Stimulated activated CD8-positive, alpha-beta memory T cell treated with anti-CD3 and anti-CD28 coated beads, Interleukin-4, amount 100 ng/mL, for 48 hours (primary cell): ENCODE results near the gene AHCYL1.

ENCODE experiments used
- DNase-seq: peaks from one replicate; pipeline ENCODE4 v3.0.0-alpha.2; 2020

The AHCYL1 gene

DNA sequence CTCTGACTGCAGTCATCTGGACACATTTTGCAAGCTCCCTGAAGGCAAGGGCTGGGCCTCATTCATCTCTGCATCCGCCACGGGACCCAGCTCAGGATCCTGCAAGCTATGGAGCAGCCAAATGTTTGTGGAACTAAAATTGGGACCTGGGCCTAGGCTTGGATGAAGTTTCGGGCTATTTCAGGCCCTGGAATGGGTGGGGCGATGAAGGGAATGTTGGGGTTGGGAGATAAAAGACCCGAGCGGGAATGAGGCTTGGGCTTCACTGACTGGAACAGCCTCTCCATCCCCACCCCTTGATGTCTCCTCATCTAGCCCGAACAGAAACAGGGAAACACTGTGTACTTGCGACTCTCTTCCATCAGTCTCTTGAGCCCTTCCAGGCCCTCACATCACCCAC lies 7.3 kb upstream of the AHCYL1 start:
- no peak for DNase-seq

DNA sequence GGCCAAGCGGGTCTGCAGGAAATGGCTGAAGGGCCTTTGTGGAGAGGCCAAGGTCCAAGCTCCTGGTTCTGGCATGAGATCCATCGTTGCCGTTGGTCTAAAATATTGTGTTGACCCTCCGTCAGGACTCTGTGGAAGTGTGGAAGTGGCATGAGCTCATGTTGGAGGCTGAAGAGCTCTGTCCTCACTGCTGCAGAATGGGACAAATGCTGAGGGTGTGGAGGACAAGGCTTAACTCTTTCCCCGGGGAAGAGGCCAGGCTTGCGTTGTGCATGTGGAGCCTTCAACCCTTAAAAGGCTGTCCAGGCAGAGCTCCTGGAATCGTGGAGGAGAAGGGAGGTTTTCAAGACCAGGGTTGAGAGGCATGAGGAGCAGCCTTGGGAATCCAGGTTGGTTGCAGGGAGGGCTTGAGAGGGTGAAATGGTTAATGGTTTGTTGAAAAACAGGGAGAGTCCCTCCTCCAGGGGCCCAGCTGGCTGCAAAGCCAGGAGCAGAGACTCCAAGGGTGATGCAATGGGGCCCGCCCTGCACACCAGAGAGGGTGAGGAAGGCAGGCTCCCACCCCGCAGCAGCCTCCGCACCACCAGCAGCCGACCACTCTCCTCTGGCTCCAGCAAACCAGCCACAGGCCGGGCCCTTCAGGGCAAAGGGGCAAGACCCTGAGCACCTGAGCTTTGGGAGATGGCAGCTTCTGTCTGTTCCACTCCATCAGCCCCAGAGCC lies 6.7 kb upstream of the AHCYL1 start:
- DNase-seq = no peak

DNA sequence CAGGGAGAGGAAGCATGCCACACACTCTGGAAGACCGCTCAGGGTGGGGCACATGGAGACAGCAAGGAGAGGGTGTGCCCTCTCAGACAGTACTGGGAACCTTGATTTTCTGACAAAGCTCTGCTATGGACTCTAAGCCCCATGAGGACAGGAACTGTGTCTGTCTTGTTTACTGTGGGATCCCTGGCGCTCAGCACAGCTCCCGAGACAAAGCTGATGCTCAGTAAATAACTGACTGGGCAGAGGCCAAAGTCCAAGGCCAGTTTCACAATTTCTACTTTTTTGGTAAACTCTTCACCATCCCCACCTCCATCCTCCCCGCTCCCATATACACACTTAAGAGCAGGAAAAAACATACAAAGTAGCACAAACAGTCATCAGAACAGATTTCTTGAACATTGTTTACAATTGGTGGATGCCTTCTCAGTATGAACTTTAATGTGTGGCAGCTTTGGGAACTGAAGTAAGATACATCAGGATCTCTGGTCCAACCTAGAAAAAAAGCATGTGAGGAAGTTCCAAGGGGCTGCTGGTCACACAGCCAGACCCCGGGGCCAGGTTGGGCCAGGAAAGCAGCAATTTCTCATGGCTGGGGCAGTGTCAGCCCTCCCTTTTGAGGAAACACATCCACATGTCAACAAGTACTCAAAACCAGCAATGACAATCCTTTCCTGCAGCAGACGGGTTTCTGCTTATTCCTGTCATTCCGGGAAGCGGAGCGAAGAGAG lies 5.6 kb upstream of the AHCYL1 start:
- DNase-seq = no peak

DNA sequence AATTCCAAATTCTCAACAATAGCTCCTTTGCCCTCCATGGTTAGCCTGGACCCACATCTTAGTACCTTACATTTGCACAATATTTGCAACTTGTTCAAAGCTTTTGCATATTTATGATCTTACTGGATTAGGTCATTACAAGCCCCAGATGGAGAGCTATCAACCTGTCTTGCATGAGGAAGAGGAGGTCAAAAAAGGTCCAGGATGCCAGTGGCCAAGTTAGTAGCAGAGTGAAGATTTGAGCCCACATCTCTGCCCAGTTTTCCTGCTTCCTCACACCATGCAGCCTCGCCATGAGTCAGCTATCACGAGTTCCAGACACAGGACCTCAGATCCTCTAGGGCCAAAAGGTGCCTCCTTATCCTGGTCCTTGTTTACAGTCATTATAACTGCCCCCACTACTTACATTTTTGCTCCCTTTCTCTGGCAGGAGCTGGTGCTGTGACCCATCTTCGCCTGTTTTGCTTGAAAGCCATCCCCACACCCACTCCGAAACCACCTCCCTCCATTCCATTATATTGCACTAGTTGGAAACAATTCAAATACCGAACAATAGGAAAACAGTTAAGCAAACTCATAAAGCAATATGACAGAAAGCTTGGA lies 5.0 kb upstream of the AHCYL1 start:
- no peak for DNase-seq

DNA sequence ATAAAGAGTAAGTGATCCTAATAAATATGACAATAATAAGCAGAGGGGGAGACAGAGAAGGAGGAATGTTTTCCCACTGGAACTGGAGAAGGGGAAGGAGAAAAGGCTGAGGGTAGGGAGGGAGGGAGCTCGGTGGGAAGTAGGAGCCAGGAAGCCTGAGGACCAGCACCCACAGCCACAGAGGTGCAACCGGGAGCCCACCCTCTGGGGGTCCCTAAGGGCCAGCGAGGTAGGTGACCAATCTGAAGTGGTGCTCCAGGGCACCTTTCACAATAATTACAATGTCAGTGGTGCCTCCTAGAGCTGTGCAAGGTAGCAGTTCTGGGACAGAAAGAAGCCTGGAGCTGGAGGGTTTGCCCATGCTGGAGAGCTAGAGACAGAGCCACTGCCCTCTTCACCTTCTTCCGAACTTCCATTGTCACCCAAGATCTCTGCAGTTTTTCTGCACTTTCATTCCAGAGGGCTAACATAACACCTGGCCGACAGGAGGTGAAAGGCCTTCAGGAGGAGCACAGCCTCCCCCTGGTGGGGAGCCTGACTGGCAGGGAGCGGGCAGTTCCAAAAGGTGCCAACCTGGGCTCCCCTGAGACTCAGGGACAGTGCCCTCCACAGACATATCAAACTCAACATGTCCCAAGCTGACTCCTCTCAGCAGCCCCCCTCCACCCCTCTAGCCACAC lies 4.1 kb upstream of the AHCYL1 start:
- DNase-seq = peak; percentile 45

DNA sequence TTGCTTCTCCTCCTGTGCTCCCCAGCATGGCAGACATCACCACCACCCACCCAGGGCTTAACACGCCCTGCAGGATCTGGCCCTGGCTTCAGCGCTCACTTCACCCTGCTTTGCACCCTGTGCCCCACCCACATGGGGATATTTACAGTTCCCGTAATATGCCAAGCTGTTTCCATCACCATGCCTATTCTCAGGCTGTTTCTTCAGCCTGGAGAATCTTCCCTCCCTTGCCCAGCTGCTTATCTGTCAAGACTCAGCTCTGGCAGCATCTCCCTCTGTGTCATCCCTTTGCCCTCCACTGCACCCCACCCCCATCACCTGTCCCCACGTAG lies 3.6 kb upstream of the AHCYL1 start:
- no peak for DNase-seq

DNA sequence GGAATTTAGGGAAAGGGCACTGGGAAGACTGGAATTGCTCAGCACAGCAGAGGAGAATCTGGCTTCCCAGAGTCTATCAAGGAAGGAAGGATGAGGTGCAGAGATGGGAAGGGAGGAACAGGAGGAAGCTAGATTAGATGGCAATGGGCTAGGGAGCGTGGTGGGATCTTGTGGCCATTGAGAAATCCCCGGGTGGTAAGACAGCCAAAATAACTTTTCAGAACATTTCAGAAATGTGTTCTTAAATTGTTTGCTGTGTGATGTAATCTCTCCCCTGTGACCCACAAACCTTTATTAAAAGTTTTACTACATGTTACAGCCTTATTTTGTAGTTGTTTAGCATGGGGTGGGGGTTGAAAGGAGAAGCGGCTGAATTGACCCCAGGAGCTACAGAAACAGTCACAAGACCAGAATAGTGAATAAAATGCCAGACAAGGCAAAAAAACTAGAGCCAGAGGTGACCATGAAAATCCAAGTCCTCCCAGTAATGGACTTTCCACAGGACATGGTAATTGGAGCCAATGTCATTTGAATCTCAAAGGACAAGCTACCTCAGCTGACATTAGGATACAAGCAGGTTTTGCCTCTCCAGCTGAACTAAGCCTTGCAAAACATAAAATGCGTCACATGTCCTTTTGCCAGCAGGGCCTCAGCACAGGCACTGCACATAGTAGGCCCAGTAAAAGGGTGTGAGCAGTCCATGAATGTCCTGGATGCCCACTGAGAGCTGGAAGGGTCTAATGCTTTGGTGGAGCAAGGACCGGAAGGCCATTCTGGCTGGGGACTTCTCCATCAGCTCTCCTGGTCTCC lies 980 bp upstream of the AHCYL1 start:
- DNase-seq = no peak

DNA sequence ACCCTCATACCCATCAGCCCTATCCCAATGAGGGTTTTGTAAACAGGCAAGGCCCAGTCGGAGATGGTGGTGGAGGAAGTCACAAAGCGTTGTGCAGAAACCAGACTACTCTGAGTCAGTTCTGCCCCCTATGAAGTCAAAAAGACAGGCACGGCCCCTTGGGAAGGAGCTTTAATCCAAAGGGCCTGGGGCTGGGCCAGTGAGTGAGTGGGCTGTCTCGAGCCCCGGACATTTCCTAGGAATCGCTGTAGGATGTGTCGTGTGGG lies 442 bp upstream of the AHCYL1 start:
- DNase-seq = no peak

DNA sequence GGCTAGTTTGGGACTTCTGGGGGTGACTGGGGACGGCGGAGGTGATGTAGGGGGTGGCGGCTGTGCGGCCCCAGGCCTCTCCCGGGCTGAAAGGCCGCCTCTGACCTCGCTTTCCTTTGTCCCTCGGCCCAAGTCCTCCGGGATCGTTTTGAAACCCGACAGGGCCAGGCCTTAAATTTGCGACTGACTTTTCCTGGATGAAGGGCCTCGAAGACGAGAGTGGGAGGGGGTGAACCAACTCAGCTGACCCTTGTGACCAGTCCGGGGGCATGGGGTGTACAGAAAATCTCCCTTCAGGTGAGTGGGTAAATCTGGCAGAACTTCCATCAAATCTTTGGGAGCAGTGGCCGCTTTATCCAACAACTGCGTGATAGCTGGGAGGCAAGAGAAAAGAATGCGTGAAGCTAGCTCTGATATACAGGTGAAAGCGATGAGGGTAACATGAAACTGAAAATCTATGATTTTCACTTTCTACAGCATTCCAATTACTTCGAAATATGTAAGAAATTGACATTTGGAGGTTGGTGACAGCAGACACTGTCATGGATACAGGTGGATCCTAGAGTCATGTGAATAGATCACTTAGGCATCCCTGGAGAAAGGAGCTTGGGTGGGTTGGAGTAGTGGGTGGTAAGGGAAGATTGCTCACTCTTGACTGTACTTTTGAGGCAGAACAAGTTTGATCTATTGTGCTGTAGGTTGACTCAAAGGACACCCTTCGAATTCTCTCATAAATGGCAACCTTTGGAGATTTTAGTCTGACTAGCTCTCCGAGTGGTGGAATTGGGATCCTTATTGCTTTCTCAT lies 885 bp downstream of the AHCYL1 start:
- DNase-seq = no peak

DNA sequence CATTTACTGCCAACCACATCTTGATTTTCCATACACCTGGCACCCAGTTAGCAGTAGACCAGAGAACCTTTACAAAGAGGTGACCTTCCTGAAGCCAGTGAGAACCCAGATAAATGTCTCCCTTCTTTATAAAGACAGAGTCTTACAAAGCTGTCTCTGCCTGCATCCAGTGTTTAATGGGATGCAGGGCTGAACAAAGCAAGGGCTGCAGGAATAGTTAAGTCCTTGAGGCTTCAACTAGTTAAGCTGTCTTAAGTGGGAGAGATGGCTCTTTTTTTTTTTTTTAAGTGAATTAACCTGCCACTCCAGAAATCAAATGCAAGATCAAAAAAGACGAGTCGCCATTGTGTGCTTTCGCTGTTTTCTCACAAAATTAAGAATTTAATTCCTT lies 1.5 kb downstream of the AHCYL1 start:
- DNase-seq = no peak

DNA sequence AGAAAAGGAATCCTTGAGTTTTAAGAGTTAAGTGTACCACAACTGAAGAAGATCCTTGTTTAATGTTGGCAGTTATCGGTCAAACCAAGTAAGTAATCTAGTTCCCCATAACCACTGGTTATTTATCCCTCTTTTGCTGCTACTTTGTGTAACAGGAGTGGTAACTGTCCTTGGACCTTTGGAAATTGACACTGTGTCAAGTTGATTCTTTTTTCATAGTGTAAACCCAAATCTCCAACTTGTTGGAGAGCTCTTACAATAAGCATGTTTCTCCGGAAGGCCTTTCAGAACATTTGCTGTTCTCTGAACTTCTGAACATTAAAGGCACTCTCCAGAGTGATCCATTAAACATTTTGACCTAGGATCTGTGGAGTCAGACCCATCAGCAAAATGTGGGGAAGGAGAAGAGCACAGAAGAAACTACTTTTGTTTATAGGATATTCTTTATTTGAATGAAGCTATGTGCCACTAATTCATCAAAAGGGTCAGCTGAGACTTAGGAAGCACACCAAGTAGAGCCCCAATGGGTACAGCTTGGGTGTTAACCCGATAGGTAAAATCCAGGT lies 3.9 kb downstream of the AHCYL1 start:
- no peak for DNase-seq

DNA sequence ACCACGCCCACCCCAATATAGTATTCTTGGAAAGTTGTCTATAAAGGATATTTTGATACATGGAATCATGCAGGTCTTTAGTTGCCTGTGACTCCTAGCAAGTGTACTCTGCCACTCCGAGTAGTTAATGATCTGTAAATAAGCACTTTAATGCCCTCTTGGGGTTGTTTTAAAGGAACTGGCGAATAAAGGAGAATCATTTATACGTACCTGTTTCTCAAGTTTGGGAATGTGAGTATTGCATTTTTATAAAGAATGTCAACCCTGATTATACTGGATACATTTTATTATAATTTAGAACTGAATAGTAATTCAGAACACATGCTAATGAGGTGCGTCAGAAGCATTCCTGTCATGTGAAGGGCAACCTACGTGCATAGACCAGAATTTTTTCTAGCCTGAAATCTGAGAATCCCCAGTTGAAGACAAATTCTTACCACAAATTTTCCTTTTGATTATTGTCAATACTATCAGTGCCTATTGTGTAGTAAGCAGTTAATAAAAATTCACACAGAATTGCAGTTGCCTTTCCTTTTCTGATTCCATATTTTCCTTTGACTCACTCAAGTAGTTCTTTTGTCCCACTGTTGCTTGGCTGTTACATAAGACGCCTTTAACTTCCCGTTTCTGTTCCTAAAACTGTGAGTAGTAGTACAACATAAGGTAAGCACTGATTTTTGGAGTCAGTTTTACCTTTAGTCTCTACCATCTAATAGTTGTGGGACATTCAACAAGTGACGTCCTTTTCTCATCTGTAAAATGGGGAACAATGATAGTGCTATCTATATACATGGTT lies 5.1 kb downstream of the AHCYL1 start:
- no peak for DNase-seq

DNA sequence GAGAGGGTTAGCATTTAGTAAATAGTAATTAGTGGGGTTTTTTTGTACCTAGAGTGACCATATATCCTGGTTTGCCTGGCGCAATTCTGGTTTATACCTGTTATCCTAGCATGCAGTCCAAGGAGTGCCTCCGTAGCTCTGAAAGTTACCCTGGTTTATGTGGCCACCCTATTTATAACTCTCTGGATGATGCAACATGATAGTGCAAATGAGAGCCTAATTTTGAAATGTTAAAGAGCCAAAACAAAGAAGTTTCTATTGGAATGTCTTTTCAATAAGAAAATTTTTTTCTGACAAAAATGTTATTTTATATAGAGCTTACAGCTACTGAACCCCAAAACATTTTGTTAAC lies 5.7 kb downstream of the AHCYL1 start:
- no peak for DNase-seq

DNA sequence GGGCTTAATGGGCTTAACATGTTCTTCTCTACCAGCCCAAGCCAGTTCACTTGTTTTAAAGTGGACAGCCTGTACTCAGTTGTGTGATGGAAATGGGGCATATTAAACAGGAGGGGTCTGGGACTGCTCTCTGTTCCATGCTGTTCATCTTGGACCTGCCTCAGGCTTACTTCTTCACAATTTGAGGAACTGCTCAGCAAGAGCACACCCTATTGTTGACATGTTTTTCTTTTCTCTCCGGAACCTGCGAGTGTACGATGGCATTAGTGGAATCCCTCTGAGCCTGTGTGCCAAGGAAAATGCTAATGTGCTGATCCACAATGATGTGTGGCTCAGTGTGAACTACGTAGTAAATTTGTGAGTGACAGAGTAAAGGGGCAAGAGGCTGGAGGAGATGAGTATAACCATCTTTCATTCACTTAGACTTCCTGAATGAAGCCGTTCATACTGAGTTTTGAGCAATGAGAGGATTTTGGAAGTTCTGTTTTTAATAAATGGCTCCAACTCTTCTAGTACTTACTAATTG lies 6.9 kb downstream of the AHCYL1 start:
- DNase-seq = no peak

DNA sequence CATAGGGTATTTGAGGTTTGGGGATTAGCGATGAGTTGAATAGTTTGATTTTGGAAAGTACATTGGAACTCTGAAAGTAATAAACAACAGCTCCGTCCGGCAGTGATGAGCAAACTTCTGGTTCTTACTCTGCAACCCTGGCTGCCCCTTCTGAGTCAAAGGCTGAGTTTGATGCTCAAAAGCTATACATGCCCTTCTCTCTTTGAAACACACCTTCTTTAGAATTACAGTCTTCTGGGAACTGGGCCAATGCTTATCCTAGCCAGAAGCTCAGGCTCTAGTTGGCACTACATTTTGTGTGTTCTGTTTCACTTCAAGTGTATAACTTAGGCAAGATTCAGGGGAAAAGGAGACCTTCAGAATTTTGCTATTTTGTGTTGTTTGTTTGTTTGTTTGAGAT lies 9.3 kb downstream of the AHCYL1 start:
- DNase-seq = no peak

DNA sequence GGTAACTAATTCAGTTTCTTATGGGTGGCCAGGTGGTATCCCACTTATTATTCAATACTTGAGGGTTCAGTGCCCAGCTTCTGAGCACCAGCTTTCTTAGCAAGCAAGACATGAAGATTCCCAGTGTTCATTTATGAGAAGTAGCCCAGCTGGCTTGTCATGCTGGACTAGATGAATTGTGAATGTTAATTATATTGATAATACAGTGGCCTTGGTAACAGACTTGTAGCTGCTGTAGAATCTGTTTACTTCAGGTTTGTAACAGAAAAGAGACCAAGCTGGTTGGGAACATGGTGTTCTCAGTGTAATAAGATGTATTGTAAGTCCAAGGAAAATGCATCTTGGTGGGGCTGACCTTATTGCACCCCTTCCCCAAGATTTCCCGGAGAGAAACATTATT lies 10.1 kb downstream of the AHCYL1 start:
- DNase-seq = no peak

DNA sequence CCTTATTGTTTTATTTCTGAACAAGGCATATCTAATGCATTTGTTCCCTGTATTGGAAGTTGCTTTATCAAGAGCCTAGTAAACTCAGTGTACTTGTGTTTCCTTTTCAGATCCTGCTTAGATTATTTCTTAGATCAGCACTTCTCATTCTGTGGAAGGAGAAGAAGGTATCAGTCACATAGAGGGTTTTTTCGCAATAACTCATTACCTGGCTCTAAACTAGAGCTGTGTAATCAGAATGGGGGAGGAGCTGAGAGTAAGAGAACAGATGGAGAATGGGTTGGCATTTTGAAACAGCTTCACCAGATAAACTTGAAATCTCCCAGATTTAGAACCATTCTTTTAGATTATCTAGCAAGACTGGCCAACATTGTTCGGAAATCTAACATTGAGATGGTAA lies 11.0 kb downstream of the AHCYL1 start:
- DNase-seq = no peak

DNA sequence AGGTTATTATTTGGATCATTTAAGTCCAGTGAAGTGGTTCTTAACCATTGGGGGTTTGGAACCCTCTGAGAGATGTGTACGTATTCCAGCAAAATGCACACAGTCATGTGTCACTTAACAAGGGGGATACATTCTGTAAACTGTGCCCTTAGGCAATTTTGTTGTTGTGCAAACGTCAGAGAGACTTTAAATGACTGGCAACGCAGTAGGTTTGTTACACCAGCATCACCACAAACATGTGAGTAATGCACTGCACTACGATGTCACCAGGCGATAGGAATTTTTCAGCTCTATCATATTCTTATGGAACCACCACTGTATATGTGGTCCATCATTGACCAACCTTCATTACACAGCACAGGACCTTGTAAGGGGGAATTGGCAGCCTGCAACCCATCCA lies 11.9 kb downstream of the AHCYL1 start:
- no peak for DNase-seq

DNA sequence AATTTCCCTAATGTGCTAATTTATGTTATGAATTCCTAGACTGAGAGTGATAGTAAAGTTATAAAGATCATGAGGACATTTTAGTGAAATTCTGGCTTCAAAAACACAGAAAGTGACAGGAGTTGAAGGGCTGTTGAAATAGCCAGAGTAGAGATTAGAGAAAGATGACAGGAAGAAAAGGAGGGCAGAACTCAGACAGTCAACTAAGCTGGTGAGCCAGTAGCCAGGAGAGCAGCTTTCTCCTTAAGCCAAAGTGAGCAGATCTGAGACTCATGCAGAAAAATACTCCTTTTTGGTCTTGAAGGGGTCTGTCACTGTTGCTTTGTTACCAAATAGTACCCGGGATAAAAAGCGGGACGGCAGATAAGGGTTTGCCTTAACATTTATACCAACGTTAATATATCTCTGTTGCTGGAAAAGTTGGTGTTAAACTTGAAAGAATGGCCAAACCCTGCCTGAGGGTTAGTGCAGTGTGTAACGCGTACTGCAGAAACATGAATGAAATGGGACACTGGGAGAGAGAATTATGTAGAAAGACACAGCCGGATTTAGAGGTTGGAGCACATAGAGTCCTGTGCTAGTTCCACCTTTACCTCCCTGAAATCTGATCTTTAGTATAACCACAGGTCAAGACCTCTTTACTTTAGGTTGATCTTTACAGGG lies 12.8 kb downstream of the AHCYL1 start:
- DNase-seq = no peak

DNA sequence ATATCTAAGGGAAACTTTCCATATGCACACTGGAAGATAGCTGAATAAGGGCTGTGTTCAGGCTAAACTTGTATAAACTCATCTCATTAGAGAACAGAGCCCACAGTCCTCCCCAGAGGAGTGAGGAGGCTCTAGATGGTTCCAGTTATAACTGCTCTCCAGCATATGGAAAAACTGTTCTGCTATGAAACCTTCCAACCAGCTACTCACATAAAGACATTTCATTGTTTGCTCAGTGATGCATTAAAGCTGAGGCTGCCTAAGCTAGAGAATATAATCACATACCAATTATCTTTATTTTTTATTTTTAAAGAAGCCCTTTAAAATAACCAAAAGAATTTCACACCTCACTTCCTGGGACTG lies 13.3 kb downstream of the AHCYL1 start:
- DNase-seq = no peak

DNA sequence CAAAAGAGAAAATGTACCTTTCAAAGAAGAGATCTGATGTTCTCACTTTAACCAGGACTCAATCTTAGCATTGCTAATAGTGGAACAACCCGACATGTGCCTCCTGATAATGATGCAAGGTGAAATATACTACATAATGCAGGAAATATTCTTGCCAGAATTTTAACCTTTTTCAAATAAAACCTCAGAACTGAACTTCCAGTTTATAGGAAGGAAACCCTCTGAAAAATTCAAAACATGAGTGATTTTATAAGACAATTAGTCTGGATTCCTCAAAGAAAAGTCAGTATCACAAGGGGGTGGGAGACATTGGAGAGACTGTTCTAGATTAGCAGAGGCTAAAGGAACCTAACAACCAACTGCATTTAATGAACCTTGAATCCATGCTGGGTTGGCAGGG lies 18.1 kb downstream of the AHCYL1 start:
- DNase-seq = no peak
